OCI-LY3 (cell line): Measurements from ENCODE around the gene CACNB1.

ENCODE experiments used
- EZH2phosphoT487 ChIP-seq: fragments of 200-600 bp; shearing (Covaris generic); IDR thresholded peaks from 2 replicates; pipeline ENCODE4 v1.6.1; 2018; ENCODE audit warnings: antibody characterized with exemption, mixed run types, low read depth
- TF ChIP-seq, protein P1 (sequence below): fragments of 200-600, 300-600 bp; sonication (generic); IDR thresholded peaks from 2 replicates; pipeline ENCODE4 v1.5.1; 2014; ENCODE audit warnings: antibody characterized with exemption, low read length, low read depth

DNA sequence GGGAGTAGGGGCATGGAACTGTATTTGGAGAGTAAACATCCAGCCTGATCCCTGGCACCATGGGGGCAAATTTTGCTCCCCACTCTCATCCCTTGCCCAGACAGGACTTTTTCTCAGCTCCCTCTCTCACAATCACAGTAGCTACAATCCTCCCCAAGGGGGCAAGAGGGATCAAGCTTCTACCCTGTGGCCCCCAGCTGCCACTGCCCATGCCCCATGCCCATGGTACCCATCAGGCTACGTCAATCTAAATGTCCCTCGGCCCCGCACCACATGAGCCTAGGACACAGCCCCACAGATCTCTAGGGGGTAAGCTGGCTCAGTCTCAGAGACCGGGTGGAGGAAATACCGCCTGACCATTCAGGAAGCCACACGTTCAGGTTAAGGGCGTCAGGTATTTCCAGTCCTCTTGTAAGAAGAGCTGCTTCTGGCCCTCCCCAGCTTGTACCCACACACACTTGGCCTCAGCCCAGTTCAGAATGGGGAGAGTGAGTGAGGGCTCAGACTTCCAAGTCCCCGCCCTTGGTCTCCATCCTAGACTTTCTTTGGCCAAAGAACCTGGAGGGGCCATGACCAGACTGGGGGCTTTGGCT is 1.8 kb downstream of the CACNB1 start:
- TF ChIP-seq, protein P1, sequence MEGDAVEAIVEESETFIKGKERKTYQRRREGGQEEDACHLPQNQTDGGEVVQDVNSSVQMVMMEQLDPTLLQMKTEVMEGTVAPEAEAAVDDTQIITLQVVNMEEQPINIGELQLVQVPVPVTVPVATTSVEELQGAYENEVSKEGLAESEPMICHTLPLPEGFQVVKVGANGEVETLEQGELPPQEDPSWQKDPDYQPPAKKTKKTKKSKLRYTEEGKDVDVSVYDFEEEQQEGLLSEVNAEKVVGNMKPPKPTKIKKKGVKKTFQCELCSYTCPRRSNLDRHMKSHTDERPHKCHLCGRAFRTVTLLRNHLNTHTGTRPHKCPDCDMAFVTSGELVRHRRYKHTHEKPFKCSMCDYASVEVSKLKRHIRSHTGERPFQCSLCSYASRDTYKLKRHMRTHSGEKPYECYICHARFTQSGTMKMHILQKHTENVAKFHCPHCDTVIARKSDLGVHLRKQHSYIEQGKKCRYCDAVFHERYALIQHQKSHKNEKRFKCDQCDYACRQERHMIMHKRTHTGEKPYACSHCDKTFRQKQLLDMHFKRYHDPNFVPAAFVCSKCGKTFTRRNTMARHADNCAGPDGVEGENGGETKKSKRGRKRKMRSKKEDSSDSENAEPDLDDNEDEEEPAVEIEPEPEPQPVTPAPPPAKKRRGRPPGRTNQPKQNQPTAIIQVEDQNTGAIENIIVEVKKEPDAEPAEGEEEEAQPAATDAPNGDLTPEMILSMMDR = no peak
- no peak for TF ChIP-seq EZH2phosphoT487
